Psoas muscle (tissue), 8 donors: Measurements from ENCODE around the gene LTC4S. TPM values are rescaled to one million over a fixed set of nuclear protein-coding genes. Genes with fewer than 3 reads are reported as not detected.
"Not testable (repeated sequence)": the region's sequence is repeated elsewhere in the genome, so short reads cannot be mapped to it uniquely, and the experiment has no call there.

Experiments used
- ATAC-seq, 4 donors: fragments of 200-7000 bp; cut with Tn5 transposase; one replicate each; pipeline ENCODE4 v1.9.1; 2020; ENCODE audit warnings: moderate library complexity in 3 of 4, mild to moderate bottlenecking in 2 of 4
- DNase-seq, 2 donors: peaks; one replicate each; pipeline ENCODE4 v3.0.0-alpha.2; 2020
- H3K27ac ChIP-seq: fragments of 200-600 bp; one replicate; pipeline ENCODE4 v1.8.0; 2022
- H3K27me3 ChIP-seq, 3 donors: fragments of 200-600 bp in 1 of 3; one replicate each; pipeline versions ENCODE4 v1.6.1 to v1.8.0; 2013 to 2022; ENCODE audit warnings: low read length in 2 of 3, mild to moderate bottlenecking in 2 of 3, moderate library complexity in 1 of 3; ENCODE audit not compliant: insufficient read depth in 3 of 3
- H3K36me3 ChIP-seq, 2 donors: fragments of 200-600 bp in 1 of 2; one replicate each; pipeline versions ENCODE4 v1.6.1 to v1.8.0; 2013 to 2022; ENCODE audit warnings: low read depth in 1 of 2, mild to moderate bottlenecking in 1 of 2, moderate library complexity in 1 of 2; ENCODE audit not compliant: insufficient read depth in 1 of 2
- H3K4me1 ChIP-seq: fragments of 200-600 bp; one replicate; pipeline ENCODE4 v1.8.0; 2022
- H3K4me3 ChIP-seq: fragments of 200-600 bp; one replicate; pipeline ENCODE4 v1.8.0; 2022; ENCODE audit warnings: mild to moderate bottlenecking
- H3K9me3 ChIP-seq: fragments of 200-600 bp; one replicate; pipeline ENCODE4 v1.8.0; 2022
- WGBS, 3 donors: extraction: QIAGEN DNeasy Blood & Tissue Kit; methylation state at CpG; one replicate each; pipeline versions ENCODE4 v1.1.6 to v1.1.7; 2013; 5-methylcytosine and 5-hydroxymethylcytosine counted together
- intact Hi-C, 2 donors: fragments of 100-400 bp; cut with DNase I; formaldehyde crosslinking; loops; one replicate each; pipeline versions ENCODE4 v1.11.0 to v1.14.2; 2022
- polyA plus RNA-seq, 3 donors: library from polyadenylated mRNA; stranded (reverse); fragments of 200-250 nt; gene quantifications; one replicate each; pipeline ENCODE4 v1.2.3, GENCODE V29; 2013
- total RNA-seq, 4 donors: library from RNA; stranded (reverse); fragmentation: NEBNext Ultra II Directional in 2 of 4; extraction: Animal tissue kit (Norgen Biotek cat#: 25700) in 2 of 4; gene quantifications; one replicate each; pipeline versions ENCODE4 v1.2.1 to v1.2.4, GENCODE V29; 2021 to 2023
- TF ChIP-seq, protein P1 (sequence below): fragments of 200-600 bp; IDR thresholded peaks from one replicate; pipeline ENCODE4 v1.8.0; 2022; ENCODE audit warnings: antibody characterized with exemption
- donor health status: healthy with polysubstance abuse.
- donor health status: DM: no; HTN: no; CAD: no; lungs with moderate emphysema.
- donor health status: Bipolar disorder and iron deficiency.
- donor health status: healthy.
- donor health status: DM: yes; HTN: yes; CAD: no.
- donor health status: DM: no; HTN: no; CAD: no.
- donor health status: DM: no; HTN: no; CAD: no.
- donor health status: DM: yes; HTN: yes; CAD: no.

The LTC4S gene
- total and polyA plus RNA-seq, 7 donors = 1.5 to 6.7 (median 2.2) TPM

DNA sequence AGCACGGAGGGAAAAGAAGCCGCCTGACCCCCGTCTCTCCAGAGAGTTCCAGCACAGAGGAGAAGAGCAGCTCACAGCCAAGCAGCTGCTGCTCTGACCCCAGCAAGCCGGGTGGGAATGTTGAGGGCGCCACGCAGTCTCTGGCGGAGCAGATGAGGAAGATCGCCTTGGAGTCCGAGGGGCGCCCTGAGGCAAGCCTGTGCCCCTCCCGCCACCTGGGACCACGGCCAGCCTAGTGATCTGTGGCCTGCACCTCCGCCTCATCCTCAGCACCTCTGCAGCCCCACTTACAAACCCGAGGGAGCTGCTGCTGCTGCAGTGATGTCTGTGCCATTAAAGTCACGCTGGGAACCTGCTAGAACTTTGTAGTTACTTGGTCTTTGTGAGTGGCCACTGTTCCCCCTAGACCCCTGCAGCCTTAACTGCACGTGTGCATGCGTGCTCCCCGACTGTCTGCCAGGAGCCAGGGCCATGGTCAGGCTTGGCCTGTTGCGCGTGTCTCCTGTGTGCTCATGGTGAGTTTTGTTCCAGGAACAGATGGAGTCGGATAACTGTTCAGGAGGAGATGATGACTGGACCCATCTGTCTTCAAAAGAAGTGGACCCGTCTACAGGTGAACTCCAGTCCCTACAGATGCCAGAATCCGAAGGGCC is 39.4 kb downstream of the LTC4S start:
- ATAC-seq (peak in 3 of 4 donors; percentile 4 to 24 (median 6)), DNase-seq (no peak)
- 73 to 79% (median 78%) methylated on average over 23 of the region's 23 CpGs for WGBS, 3 donors
- H3K27me3 ChIP-seq = no peaks in the 10 kb centered on the region
- peak overlapping the region; percentile 63 for H3K27ac ChIP-seq
- TF ChIP-seq, protein P1, sequence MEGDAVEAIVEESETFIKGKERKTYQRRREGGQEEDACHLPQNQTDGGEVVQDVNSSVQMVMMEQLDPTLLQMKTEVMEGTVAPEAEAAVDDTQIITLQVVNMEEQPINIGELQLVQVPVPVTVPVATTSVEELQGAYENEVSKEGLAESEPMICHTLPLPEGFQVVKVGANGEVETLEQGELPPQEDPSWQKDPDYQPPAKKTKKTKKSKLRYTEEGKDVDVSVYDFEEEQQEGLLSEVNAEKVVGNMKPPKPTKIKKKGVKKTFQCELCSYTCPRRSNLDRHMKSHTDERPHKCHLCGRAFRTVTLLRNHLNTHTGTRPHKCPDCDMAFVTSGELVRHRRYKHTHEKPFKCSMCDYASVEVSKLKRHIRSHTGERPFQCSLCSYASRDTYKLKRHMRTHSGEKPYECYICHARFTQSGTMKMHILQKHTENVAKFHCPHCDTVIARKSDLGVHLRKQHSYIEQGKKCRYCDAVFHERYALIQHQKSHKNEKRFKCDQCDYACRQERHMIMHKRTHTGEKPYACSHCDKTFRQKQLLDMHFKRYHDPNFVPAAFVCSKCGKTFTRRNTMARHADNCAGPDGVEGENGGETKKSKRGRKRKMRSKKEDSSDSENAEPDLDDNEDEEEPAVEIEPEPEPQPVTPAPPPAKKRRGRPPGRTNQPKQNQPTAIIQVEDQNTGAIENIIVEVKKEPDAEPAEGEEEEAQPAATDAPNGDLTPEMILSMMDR = no peak
- H3K4me3 ChIP-seq = peak overlapping the region; percentile 4
- H3K9me3 ChIP-seq = no peaks in the 10 kb centered on the region
- H3K4me1 ChIP-seq = peaks cover 60% of the 10 kb centered on the region
- H3K36me3 ChIP-seq = peaks cover 15 to 92% of the 10 kb centered on the region in 2 donors
- intact Hi-C loops = no loop called here

DNA sequence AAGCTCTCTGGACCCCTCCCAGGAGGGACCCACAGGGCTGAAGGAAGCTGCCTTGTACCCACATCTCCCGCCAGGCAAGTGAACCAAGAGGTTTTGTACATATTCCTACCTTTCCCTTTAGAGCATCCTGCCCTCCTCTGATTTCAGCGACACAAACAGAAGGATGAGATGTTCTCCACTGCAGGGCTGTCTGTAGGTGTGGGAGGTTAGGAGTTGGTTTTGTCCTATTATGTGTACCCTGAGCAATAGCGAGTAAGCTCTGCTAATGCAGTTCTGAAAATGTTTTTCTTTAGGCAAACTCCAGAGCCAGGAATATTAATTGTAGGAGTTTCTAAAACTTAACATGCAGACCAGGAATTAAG is 39.9 kb downstream of the LTC4S start:
- Histone ChIP-seq H3K4me1 (peaks cover 62% of the 10 kb centered on the region), H3K27me3 (no peaks in the 10 kb centered on the region), H3K36me3 (peaks cover 15 to 91% of the 10 kb centered on the region in 2 donors), H3K9me3 (no peaks in the 10 kb centered on the region), H3K4me3 (peak overlapping the region; percentile 4), H3K27ac (peak overlapping the region; percentile 63)
- TF ChIP-seq, protein P1 = no peak
- WGBS, 3 donors = 98 to 100% (median 99%) methylated on average over 3 of the region's 3 CpGs
- intact Hi-C loops = no loop called here
- DNase-seq (no peak), ATAC-seq (no peak)

DNA sequence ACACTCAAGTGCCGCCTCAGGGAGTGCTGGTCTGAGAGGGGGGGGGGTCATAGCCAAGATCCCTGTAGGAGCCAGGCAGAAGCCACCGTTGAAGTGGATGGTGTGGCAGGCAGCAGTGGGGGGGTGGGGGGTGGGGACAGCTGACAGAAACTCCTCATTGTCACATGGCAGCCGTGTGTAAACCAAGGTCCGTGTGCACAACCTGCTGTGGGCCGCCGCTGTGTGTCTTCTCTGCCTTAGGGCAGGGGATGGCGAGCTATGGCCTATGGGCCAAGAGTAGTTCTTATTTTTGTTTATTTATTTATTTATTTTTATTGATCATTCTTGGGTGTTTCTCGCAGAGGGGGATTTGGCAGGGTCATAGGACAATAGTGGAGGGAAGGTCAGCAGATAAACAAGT is 40.3 kb downstream of the LTC4S start:
- Histone ChIP-seq H3K27ac (peak overlapping the region; percentile 63), H3K4me1 (peaks cover 60% of the 10 kb centered on the region), H3K4me3 (no peak overlapping the region), H3K36me3 (peaks cover 15 to 87% of the 10 kb centered on the region in 2 donors), H3K27me3 (no peaks in the 10 kb centered on the region), H3K9me3 (no peaks in the 10 kb centered on the region)
- TF ChIP-seq, protein P1 = no peak
- intact Hi-C loops = no loop called here
- ATAC-seq (peak in 2 of 4 donors; percentile 6 to 17), DNase-seq (no peak)
- 70 to 76% (median 70%) methylated on average over 8 of the region's 8 CpGs for WGBS, 3 donors

DNA sequence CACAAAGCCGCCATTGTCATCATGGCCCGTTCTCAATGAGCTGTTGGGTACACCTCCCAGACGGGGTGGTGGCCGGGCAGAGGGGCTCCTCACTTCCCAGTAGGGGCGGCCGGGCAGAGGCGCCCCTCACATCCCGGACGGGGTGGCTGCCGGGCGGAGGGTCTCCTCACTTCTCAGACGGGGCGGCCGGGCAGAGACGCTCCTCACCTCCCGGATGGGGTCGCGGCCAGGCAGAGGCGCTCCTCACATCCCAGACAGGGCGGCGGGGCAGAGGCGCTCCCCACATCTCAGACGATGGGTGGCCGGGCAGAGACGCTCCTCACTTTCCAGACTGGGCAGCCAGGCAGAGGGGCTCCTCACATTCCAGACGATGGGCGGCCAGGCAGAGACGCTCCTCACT is 41.1 kb downstream of the LTC4S start:
- not testable (repeated sequence) for DNase-seq

DNA sequence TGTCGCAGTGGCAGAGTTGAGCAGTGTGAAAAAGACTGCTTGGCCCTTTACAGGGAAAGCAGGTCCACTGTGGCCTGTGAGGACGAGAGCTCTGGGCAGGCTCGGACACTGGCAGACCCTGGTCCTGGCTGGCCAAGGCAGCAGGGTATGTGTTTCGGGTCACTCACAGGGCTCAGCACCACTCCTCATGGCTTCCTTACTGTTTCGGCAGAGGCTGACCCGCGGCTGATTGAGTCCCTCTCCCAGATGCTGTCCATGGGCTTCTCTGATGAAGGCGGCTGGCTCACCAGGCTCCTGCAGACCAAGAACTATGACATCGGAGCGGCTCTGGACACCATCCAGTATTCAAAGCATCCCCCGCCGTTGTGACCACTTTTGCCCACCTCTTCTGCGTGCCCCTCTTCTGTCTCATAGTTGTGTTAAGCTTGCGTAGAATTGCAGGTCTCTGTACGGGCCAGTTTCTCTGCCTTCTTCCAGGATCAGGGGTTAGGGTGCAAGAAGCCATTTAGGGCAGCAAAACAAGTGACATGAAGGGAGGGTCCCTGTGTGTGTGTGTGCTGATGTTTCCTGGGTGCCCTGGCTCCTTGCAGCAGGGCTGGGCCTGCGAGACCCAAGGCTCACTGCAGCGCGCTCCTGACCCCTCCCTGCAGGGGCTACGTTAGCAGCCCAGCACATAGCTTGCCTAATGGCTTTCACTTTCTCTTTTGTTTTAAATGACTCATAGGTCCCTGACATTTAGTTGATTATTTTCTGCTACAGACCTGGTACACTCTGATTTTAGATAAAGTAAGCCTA is 42.6 kb downstream of the LTC4S start:
- Histone ChIP-seq H3K4me1 (peaks cover 44% of the 10 kb centered on the region), H3K36me3 (peaks cover 15 to 69% of the 10 kb centered on the region in 2 donors), H3K27me3 (no peaks in the 10 kb centered on the region), H3K4me3 (no peak overlapping the region), H3K9me3 (no peaks in the 10 kb centered on the region), H3K27ac (peak overlapping the region; percentile 76)
- DNase-seq (peak in 1 of 2 donors; percentile 74), ATAC-seq (peak in 2 of 4 donors; percentile 9 to 34)
- TF ChIP-seq, protein P1 = no peak
- intact Hi-C loops = no loop called here
- WGBS, 3 donors = 74 to 84% (median 75%) methylated on average over 19 of the region's 19 CpGs

More for the DNA sequence above, 41.1 kb downstream of the LTC4S start:
- H3K9me3 ChIP-seq, H3K4me3 ChIP-seq, H3K27ac ChIP-seq, intact Hi-C loops, H3K27me3 ChIP-seq, ATAC-seq: not testable (repeated sequence)
- H3K4me1 ChIP-seq = peaks cover 58% of the 10 kb centered on the region
- WGBS, 3 donors = 87 to 96% (median 93%) methylated on average over 14 to 23 of the region's 28 CpGs
- H3K36me3 ChIP-seq = peaks cover 15 to 85% of the 10 kb centered on the region in 2 donors
